ENCODE results near the gene TADA2B.

The TADA2B gene

DNA sequence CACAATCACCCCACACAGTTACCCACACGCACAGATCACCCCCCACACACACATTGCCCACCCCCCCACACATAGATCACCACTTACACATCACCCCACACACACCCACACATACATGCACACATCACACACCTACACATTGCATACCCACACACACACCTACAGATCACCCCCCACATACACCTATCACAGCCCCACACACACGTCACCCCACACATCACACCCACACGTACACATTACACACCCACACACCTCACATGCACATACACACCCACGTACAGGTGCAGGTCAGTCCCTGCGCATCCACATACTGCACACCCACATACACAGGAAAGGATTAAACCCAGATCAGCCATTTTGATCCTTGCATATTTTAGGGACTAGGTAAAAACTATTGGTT, 15.3 kb upstream of the TADA2B start:
- Histone ChIP-seq H3K9ac (ENCODE audit: low read length) (no peak overlapping the region), H3K27me3 (replicated peaks; ENCODE audit: control insufficient read depth, insufficient read depth, low read length) (no peaks in the 10 kb centered on the region), H3K4me3 (ENCODE audit: low read length) (no peak overlapping the region), H3K36me3 (ENCODE audit: control insufficient read depth, insufficient read depth, low read length, severe bottlenecking) (peaks cover 56% of the 10 kb centered on the region), H3K9me3 (ENCODE audit: control insufficient read depth, low read length) (no peaks in the 10 kb centered on the region), H3K4me1 (ENCODE audit: control insufficient read depth, insufficient read depth, low read length) (no peaks in the 10 kb centered on the region)
- no peak for DNase-seq (ENCODE audit: low read depth)

DNA sequence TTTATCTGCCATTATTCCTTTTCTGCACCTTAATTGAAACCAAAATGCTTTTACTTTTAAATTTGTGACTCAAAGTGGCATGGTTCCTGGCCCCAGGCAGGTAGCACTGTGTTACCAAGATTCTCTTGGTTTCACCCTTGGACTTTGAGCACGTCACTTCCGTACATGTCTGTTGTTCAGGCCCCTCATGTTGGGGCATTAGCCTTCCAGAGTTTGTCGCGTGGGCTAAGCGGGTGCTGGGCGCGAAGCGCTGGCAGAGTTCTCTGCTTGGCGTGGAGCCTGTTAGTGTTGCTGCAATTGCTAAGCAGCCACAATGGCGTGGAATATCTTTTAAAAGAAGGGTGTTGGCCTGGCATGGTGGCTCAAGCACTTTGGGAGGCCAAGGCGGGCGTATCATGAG, 14.0 kb upstream of the TADA2B start:
- no peaks in the 10 kb centered on the region for H3K4me1 ChIP-seq (ENCODE audit: control insufficient read depth, insufficient read depth, low read length)
- no peaks in the 10 kb centered on the region for H3K27me3 ChIP-seq (replicated peaks; ENCODE audit: control insufficient read depth, insufficient read depth, low read length)
- no peak overlapping the region for H3K4me3 ChIP-seq (ENCODE audit: low read length)
- no peak for DNase-seq (ENCODE audit: low read depth)
- no peak overlapping the region for H3K9ac ChIP-seq (ENCODE audit: low read length)
- H3K9me3 ChIP-seq (ENCODE audit: control insufficient read depth, low read length), result no peaks in the 10 kb centered on the region
- peaks cover 47% of the 10 kb centered on the region for H3K36me3 ChIP-seq (ENCODE audit: control insufficient read depth, insufficient read depth, low read length, severe bottlenecking)

DNA sequence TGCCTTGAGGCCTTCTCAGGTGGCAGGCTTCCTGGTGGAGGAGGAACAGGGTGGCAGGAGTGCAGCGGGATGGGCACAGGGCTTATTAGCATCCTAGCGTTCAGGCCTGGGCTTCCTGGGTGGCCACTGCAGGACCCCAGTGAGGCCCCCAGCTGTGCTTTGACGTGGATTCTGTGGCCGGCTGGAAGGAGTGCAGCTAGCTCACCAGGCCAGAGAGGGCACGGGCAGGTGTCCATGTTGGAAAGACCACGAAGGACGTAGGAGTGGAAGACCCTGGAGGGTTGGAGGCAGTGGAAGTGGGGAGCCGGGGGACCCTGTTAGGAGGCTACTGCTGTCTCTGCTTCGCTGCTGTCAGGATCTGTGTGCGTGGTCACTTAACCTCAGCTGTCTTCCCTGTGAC, 13.3 kb upstream of the TADA2B start:
- Histone ChIP-seq H3K9me3 (ENCODE audit: control insufficient read depth, low read length) (no peaks in the 10 kb centered on the region), H3K36me3 (ENCODE audit: control insufficient read depth, insufficient read depth, low read length, severe bottlenecking) (peaks cover 46% of the 10 kb centered on the region), H3K4me3 (ENCODE audit: low read length) (no peak overlapping the region), H3K4me1 (ENCODE audit: control insufficient read depth, insufficient read depth, low read length) (peaks cover 5% of the 10 kb centered on the region), H3K9ac (ENCODE audit: low read length) (no peak overlapping the region), H3K27me3 (replicated peaks; ENCODE audit: control insufficient read depth, insufficient read depth, low read length) (no peaks in the 10 kb centered on the region)
- no peak for DNase-seq (ENCODE audit: low read depth)

DNA sequence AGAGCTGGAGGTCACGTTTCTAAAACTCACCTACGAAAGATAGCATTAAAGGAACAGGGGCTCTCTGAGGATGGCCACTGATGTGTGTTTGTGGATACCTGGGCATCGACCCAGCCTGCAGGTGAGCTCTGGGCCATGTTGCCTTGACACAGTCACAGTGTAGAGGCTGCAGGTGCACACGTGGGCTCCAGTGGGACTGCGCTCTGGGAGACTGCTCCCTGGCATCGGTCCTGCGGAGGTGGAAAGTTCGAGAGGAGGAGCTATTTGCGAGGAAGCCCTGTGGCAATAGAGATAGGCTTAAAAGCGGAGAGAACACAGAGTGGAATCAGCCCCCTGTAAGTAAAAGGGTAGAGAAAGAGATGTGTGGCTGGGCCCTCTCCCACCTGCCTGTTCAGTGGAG, 12.3 kb upstream of the TADA2B start:
- Histone ChIP-seq H3K27me3 (replicated peaks; ENCODE audit: control insufficient read depth, insufficient read depth, low read length) (no peaks in the 10 kb centered on the region), H3K4me3 (ENCODE audit: low read length) (no peak overlapping the region), H3K9ac (ENCODE audit: low read length) (no peak overlapping the region), H3K36me3 (ENCODE audit: control insufficient read depth, insufficient read depth, low read length, severe bottlenecking) (peaks cover 41% of the 10 kb centered on the region), H3K4me1 (ENCODE audit: control insufficient read depth, insufficient read depth, low read length) (peaks cover 10% of the 10 kb centered on the region), H3K9me3 (ENCODE audit: control insufficient read depth, low read length) (no peaks in the 10 kb centered on the region)
- DNase-seq (ENCODE audit: low read depth), result no peak

DNA sequence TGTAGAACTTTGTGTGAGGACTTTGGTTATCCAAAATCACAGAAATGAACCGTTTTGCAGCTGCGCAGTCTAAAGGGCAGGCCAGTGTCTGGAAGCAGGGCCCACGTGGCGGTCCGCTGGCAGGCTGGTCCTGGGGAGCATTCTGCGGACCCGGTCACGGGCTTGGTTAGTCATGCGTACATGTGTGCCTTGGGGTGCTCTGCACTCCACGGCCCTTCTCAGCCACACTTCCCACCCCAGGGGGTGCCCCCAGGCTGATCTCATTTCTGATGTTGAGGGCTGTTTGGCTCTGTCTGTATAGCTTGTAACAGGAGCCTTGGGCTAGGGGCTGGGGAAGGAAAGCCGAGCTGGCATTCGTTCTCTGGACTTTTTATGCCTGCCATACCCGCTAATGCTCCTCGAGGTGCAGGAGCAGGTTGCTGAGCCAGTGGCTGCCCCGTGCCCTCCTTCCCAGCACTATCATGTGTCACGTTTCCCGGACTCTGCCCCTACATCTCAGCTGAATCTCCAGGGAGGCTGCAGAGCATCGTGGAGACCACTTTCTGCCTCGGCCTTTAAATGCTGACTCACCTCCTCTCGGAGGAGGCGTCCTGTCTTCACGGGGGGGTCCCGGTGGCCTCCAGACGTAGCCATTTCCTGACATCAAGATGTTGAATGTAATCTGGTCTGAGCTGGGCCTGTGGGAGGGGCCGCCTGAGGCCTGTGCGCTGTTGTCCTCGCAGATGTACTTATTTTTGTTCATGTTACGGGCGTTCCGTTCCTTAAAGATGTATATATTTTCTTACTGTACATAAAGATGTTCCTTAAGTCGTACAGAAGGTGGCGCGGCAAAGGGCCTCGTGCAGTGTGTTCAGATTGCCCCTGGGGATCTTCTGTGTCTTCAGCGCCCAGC, 11.4 kb upstream of the TADA2B start:
- H3K9me3 ChIP-seq (ENCODE audit: control insufficient read depth, low read length), result no peaks in the 10 kb centered on the region
- H3K9ac ChIP-seq (ENCODE audit: low read length), result no peak overlapping the region
- peaks cover 15% of the 10 kb centered on the region for H3K4me1 ChIP-seq (ENCODE audit: control insufficient read depth, insufficient read depth, low read length)
- no peaks in the 10 kb centered on the region for H3K27me3 ChIP-seq (replicated peaks; ENCODE audit: control insufficient read depth, insufficient read depth, low read length)
- H3K4me3 ChIP-seq (ENCODE audit: low read length), result no peak overlapping the region
- H3K36me3 ChIP-seq (ENCODE audit: control insufficient read depth, insufficient read depth, low read length, severe bottlenecking), result peaks cover 35% of the 10 kb centered on the region
- DNase-seq (ENCODE audit: low read depth), result no peak

DNA sequence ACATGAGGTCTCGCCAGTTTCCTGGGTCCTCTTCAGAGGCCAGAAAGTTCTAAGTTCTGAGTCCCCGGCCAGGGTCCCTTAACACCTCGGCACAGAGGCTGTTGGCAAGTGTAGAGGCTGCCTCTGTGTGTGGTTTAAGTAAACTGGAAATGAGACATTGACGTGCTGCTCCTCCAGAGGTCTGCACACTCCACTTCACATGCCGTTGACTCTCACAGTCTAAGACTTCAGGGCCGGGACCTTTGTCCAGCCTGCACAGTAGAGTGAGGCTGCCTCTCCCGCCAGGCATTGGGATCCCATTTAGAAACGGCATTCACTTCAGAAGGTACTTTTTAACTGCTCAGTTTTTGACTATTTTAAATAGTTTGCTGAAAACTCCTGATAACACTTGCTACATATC, 10.6 kb upstream of the TADA2B start:
- Histone ChIP-seq H3K4me3 (ENCODE audit: low read length) (no peak overlapping the region), H3K9ac (ENCODE audit: low read length) (no peak overlapping the region), H3K9me3 (ENCODE audit: control insufficient read depth, low read length) (no peaks in the 10 kb centered on the region), H3K4me1 (ENCODE audit: control insufficient read depth, insufficient read depth, low read length) (peaks cover 15% of the 10 kb centered on the region), H3K36me3 (ENCODE audit: control insufficient read depth, insufficient read depth, low read length, severe bottlenecking) (peaks cover 30% of the 10 kb centered on the region), H3K27me3 (replicated peaks; ENCODE audit: control insufficient read depth, insufficient read depth, low read length) (no peaks in the 10 kb centered on the region)
- DNase-seq (ENCODE audit: low read depth), result no peak

DNA sequence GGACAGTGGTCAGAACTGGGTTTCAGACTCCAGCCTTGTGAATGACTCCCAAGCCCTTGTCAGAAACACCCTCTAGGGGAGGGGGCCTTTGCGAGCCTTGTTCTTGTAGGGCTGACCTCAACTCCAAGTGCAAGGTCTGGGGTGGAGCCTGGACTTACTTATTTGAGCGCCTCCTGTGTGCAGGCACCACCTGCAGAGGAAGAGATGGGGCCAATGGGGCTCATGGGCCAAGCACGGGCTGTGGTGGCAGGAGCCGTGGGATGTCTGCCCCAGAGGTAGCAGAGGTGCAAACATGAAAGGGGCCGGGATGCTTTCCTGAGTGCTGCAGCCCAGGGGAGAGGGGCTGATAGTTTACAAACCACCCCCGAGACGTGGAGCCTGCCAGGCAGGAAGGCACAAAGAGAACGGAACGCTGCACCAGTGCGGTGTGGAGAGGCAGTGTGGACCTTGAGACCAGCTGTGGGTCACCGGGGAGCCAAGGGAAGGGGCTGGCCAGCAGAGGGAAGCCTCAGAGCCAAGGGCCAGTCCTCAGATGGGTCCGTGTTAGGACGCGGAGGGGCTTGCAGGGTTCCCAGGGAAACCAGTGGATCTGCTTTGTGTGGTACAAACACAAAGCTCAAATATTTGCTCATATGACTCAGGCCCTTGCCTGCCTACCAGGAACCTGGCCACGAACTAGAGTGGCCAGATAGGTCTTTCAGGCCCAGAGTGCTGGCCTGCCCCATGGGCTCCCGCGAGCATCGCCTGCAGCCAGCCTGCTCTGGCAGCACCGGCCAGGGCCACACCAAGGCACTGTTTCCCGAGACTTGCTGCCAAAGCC, 8.7 kb upstream of the TADA2B start:
- Histone ChIP-seq H3K36me3 (ENCODE audit: control insufficient read depth, insufficient read depth, low read length, severe bottlenecking) (peaks cover 27% of the 10 kb centered on the region), H3K4me3 (ENCODE audit: low read length) (no peak overlapping the region), H3K4me1 (ENCODE audit: control insufficient read depth, insufficient read depth, low read length) (peaks cover 15% of the 10 kb centered on the region), H3K9me3 (ENCODE audit: control insufficient read depth, low read length) (no peaks in the 10 kb centered on the region), H3K9ac (ENCODE audit: low read length) (no peak overlapping the region), H3K27me3 (replicated peaks; ENCODE audit: control insufficient read depth, insufficient read depth, low read length) (no peaks in the 10 kb centered on the region)
- DNase-seq (ENCODE audit: low read depth), result peak; percentile 25

DNA sequence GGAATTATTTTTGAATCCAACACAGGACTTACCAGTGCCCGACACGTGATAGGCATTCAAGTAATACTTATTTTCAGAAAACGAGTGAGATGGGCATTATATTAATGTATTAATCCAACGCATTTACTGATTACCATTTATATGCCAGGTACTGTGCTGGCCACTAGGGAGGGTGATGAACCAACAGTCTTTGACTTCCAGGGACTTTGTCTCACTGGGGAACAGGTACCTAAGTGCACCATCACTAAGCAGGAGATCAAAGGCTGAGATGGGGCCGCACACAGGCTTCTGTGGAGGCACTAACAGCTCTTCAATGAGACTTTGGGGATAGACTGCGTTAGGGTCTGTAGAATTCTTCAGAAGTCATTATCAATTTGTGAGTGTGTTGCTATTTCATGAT, 5.7 kb upstream of the TADA2B start:
- no peak for DNase-seq (ENCODE audit: low read depth)
- peaks cover 26% of the 10 kb centered on the region for H3K4me1 ChIP-seq (ENCODE audit: control insufficient read depth, insufficient read depth, low read length)
- H3K36me3 ChIP-seq (ENCODE audit: control insufficient read depth, insufficient read depth, low read length, severe bottlenecking), result peaks cover 2% of the 10 kb centered on the region
- no peak overlapping the region for H3K4me3 ChIP-seq (ENCODE audit: low read length)
- no peaks in the 10 kb centered on the region for H3K9me3 ChIP-seq (ENCODE audit: control insufficient read depth, low read length)
- H3K27me3 ChIP-seq (replicated peaks; ENCODE audit: control insufficient read depth, insufficient read depth, low read length), result no peaks in the 10 kb centered on the region
- no peak overlapping the region for H3K9ac ChIP-seq (ENCODE audit: low read length)

DNA sequence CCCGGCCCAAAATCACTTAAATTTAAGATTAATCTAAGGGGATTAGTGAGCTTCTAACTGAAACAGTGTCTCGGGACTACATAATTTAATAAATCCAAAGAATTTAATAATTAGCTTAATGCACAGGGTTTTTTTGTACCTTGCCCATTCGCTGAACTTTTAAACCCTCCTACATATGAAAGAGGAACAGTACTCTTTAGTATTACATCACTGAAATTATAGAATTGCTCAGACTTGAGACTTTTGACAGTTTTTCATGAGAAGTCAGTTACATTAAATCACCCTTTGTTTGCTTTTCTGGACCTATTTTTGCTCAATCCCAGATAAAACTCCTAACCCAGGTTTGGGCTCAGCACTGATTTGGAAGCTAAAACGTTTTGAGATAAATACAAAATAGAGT, 2.4 kb upstream of the TADA2B start:
- DNase-seq (ENCODE audit: low read depth), result no peak
- no peaks in the 10 kb centered on the region for H3K9me3 ChIP-seq (ENCODE audit: control insufficient read depth, low read length)

DNA sequence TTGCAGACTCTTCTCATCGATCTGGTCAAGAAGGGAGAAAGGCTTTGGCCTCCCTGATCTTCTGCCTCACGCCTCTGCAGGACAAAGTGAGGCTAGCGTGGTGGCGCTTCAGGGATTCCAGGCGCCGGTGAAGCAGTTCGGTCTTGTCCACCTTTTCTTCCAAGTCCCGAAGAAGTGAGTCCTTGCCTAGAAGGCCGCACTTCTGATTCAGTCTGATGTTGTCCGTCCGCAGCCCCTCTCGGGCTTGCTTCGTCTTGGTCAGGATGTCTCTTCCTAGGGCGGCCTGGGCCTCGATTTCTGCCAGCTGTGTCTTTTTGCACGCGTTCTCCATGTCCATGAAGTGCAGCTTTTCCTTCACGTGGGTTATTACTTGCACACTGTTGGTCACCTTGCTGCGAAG, 1.9 kb upstream of the TADA2B start:
- DNase-seq (ENCODE audit: low read depth), result no peak
- Histone ChIP-seq H3K9ac (ENCODE audit: low read length) (peak overlapping the region; percentile 87), H3K4me1 (ENCODE audit: control insufficient read depth, insufficient read depth, low read length) (peaks cover 32% of the 10 kb centered on the region), H3K9me3 (ENCODE audit: control insufficient read depth, low read length) (no peaks in the 10 kb centered on the region), H3K36me3 (ENCODE audit: control insufficient read depth, insufficient read depth, low read length, severe bottlenecking) (no peaks in the 10 kb centered on the region), H3K27me3 (replicated peaks; ENCODE audit: control insufficient read depth, insufficient read depth, low read length) (no peaks in the 10 kb centered on the region), H3K4me3 (ENCODE audit: low read length) (no peak overlapping the region)

More for the DNA sequence above, 2.4 kb upstream of the TADA2B start:
- H3K27me3 ChIP-seq (replicated peaks; ENCODE audit: control insufficient read depth, insufficient read depth, low read length), result no peaks in the 10 kb centered on the region
- peaks cover 28% of the 10 kb centered on the region for H3K4me1 ChIP-seq (ENCODE audit: control insufficient read depth, insufficient read depth, low read length)
- no peak overlapping the region for H3K4me3 ChIP-seq (ENCODE audit: low read length)
- no peak overlapping the region for H3K9ac ChIP-seq (ENCODE audit: low read length)
- H3K36me3 ChIP-seq (ENCODE audit: control insufficient read depth, insufficient read depth, low read length, severe bottlenecking), result no peaks in the 10 kb centered on the region

DNA sequence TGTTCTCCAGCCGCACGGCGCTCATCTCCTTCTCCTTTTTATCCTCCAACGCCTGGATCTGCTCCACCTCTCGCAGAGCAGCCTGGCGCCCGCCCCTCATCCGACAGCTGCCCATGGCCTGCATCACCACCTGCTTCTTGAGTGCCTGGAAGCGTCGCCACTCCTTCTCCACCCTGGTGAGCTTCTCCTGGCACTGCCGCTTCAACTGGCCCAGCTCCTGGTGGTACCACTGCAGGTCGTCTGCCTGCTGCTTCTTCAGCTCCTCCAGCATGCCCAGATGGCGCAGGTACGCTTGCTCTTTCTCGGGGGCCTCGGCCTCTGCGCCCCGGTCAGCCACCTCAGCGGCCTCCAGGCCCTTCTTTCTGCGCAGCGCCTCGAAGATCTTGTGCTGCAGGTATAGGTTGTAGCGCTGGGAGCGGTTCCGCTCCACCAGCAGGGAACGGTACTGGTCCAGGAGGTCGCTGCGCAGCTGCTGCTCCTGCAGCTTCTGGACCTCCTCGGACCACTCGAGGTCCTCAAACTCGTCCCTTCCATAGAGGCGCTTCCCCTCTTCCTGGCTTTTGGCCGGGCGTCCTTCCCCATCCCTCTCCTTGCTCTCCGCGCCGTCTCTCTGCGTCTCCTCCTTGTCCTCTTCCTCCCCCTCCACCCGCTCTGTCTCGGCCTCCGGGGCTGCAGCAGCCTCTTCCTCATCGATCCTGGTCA, 1.2 kb upstream of the TADA2B start:
- H3K27me3 ChIP-seq (replicated peaks; ENCODE audit: control insufficient read depth, insufficient read depth, low read length), result no peaks in the 10 kb centered on the region
- peak overlapping the region; percentile 87 for H3K9ac ChIP-seq (ENCODE audit: low read length)
- peaks cover 34% of the 10 kb centered on the region for H3K4me1 ChIP-seq (ENCODE audit: control insufficient read depth, insufficient read depth, low read length)
- DNase-seq (ENCODE audit: low read depth), result no peak
- H3K36me3 ChIP-seq (ENCODE audit: control insufficient read depth, insufficient read depth, low read length, severe bottlenecking), result no peaks in the 10 kb centered on the region
- no peaks in the 10 kb centered on the region for H3K9me3 ChIP-seq (ENCODE audit: control insufficient read depth, low read length)
- peak overlapping the region; percentile 91 for H3K4me3 ChIP-seq (ENCODE audit: low read length)
